H1 (cell line): ENCODE data around the gene DOK7. TPM values are rescaled to one million over a fixed set of nuclear protein-coding genes. Genes with fewer than 3 reads are reported as not detected.

Experiments used
- CTCF ChIA-PET: fragments of 300-600 bp; sonication (Branson Sonifier 250); formaldehyde crosslinking; loops from one replicate; lab custom pipeline; 2021; ENCODE audit not compliant: partially characterized antibody; lab: Charles Lee
- POLR2A ChIA-PET: fragments of 300-600 bp; sonication (Branson Sonifier 250); formaldehyde crosslinking; loops from one replicate; lab custom pipeline; 2021; ENCODE audit warnings: inconsistent platforms; ENCODE audit not compliant: partially characterized antibody; lab: Charles Lee
- DNase-seq, 2 experiments: peaks; one replicate each; pipeline versions ENCODE4 v3.0.0 to v3.0.0-alpha.2; 2010 to 2022; ENCODE audit warnings: low spot score in 2 of 2, low read depth in 1 of 2, mixed read lengths in 1 of 2
- FAIRE-seq: peaks from 2 replicates; lab custom pipeline; 2011; peaks lifted over from hg19 to GRCh38; lab: Jason Lieb, UNC
- H2AFZ ChIP-seq: 2 replicates; pipeline ENCODE4 v1.8.1; 2012; ENCODE audit warnings: low read length, inconsistent platforms
- H2AK5ac ChIP-seq: 2 replicates; pipeline ENCODE4 v1.6.1; 2013; ENCODE audit warnings: low read depth, low read length
- H2BK120ac ChIP-seq: replicated peaks from 2 replicates; pipeline ENCODE3; 2013; ENCODE audit warnings: low read depth, low read length, inconsistent platforms
- H2BK12ac ChIP-seq: 2 replicates; pipeline ENCODE4 v1.6.1; 2013; ENCODE audit warnings: low read depth, low read length
- H2BK15ac ChIP-seq: 2 replicates; pipeline ENCODE4 v1.6.1; 2013; ENCODE audit warnings: low read length
- H2BK20ac ChIP-seq: 2 replicates; pipeline ENCODE4 v1.6.1; 2013; ENCODE audit warnings: low read length
- H2BK5ac ChIP-seq: 2 replicates; pipeline ENCODE4 v1.6.1; 2013; ENCODE audit warnings: low read depth, low read length
- H3K14ac ChIP-seq: 2 replicates; pipeline ENCODE4 v1.6.1; 2013; ENCODE audit warnings: inconsistent platforms; ENCODE audit not compliant: insufficient read length
- H3K18ac ChIP-seq: 2 replicates; pipeline ENCODE4 v1.6.1; 2013; ENCODE audit warnings: low read length; ENCODE audit errors: extremely low read depth
- H3K23ac ChIP-seq: 2 replicates; pipeline ENCODE4 v1.6.1; 2013; ENCODE audit warnings: inconsistent platforms; ENCODE audit not compliant: insufficient read length
- H3K23me2 ChIP-seq: 2 replicates; pipeline ENCODE4 v1.6.1; 2013; ENCODE audit warnings: low read depth, low read length
- H3K27ac ChIP-seq: 2 replicates; pipeline ENCODE4 v1.6.1; 2011; ENCODE audit warnings: low read depth, low read length, inconsistent platforms
- H3K27me3 ChIP-seq, 4 experiments: replicated peaks in 1 of 4; 1 replicate in 1 of 4; 2 replicates in 3 of 4; pipeline versions ENCODE4 v1.6.1 to v1.8.1; 2011 to 2013; ENCODE audit warnings: low read length in 3 of 4, mild to moderate bottlenecking in 3 of 4, inconsistent platforms in 2 of 4, mixed read lengths in 2 of 4, moderate library complexity in 1 of 4; ENCODE audit not compliant: control insufficient read depth in 3 of 4, insufficient read depth in 3 of 4; ENCODE audit errors: extremely low read depth in 1 of 4
- H3K36me3 ChIP-seq, 4 experiments: 2 replicates each; pipeline versions ENCODE4 v1.6.1 to v1.8.1; 2011 to 2013; ENCODE audit warnings: mild to moderate bottlenecking in 4 of 4, low read length in 3 of 4, moderate library complexity in 2 of 4, control low read depth in 1 of 4, inconsistent platforms in 1 of 4; ENCODE audit not compliant: insufficient read depth in 4 of 4, control insufficient read depth in 2 of 4
- H3K4ac ChIP-seq: replicated peaks from 2 replicates; pipeline ENCODE3; 2013; ENCODE audit warnings: low read length, low read depth, mixed read lengths, inconsistent platforms; ENCODE audit not compliant: insufficient read length
- H3K4me1 ChIP-seq, 4 experiments: replicated peaks in 1 of 4; 1 replicate in 1 of 4; 2 replicates in 3 of 4; pipeline versions ENCODE4 v1.6.1 to v1.8.1; 2011 to 2013; ENCODE audit warnings: low read length in 3 of 4, inconsistent platforms in 2 of 4, mixed read lengths in 1 of 4; ENCODE audit not compliant: insufficient read depth in 4 of 4, control insufficient read depth in 3 of 4
- H3K4me2 ChIP-seq, 2 experiments: 2 replicates each; pipeline versions ENCODE4 v1.6.1 to v1.8.1; 2011 to 2013; ENCODE audit warnings: low read depth in 2 of 2, low read length in 2 of 2, control low read depth in 1 of 2, inconsistent platforms in 1 of 2, mild to moderate bottlenecking in 1 of 2; ENCODE audit not compliant: insufficient read depth in 1 of 2
- H3K4me3 ChIP-seq, 4 experiments: fragments of 200-600, 300-600 bp in 1 of 4; sonication (generic), shearing (Covaris generic), sonication (Bioruptor Twin) in 1 of 4; 2 replicates each; pipeline versions ENCODE4 v1.5.1 to v1.8.1; 2011 to 2016; ENCODE audit warnings: low read length in 4 of 4, low read depth in 3 of 4, control low read depth in 2 of 4, inconsistent platforms in 2 of 4, mild to moderate bottlenecking in 2 of 4, mixed read lengths in 1 of 4, moderate library complexity in 1 of 4; ENCODE audit not compliant: insufficient read depth in 2 of 4; ENCODE audit errors: extremely low read depth in 1 of 4
- H3K56ac ChIP-seq: replicated peaks from 2 replicates; pipeline ENCODE3; 2013; ENCODE audit warnings: low read depth, mild to moderate bottlenecking, mixed read lengths, low read length, inconsistent platforms; ENCODE audit not compliant: insufficient read length
- H3K79me1 ChIP-seq: 2 replicates; pipeline ENCODE4 v1.6.1; 2013; ENCODE audit warnings: low read depth, low read length, control low read depth
- H3K79me2 ChIP-seq, 2 experiments: 2 replicates each; pipeline versions ENCODE4 v1.6.1 to v1.8.1; 2012 to 2013; ENCODE audit warnings: low read length in 2 of 2, mild to moderate bottlenecking in 2 of 2, inconsistent platforms in 1 of 2; ENCODE audit not compliant: insufficient read depth in 2 of 2, control insufficient read depth in 1 of 2
- H3K9ac ChIP-seq, 4 experiments: replicated peaks in 1 of 4; 1 replicate in 1 of 4; 2 replicates in 3 of 4; pipeline versions ENCODE4 v1.6.1 to v1.8.1; 2011 to 2013; ENCODE audit warnings: low read depth in 3 of 4, low read length in 3 of 4, control low read depth in 2 of 4, mild to moderate bottlenecking in 2 of 4, moderate library complexity in 2 of 4, inconsistent platforms in 1 of 4; ENCODE audit errors: extremely low read depth in 1 of 4
- H3K9me3 ChIP-seq, 2 experiments: 2 replicates each; pipeline versions ENCODE4 v1.6.1 to v1.8.1; 2012 to 2013; ENCODE audit warnings: mild to moderate bottlenecking in 2 of 2, moderate library complexity in 2 of 2, control low read depth in 1 of 2, inconsistent platforms in 1 of 2, low read depth in 1 of 2, low read length in 1 of 2, mixed read lengths in 1 of 2; ENCODE audit not compliant: insufficient read depth in 2 of 2
- H4K20me1 ChIP-seq, 2 experiments: replicated peaks in 1 of 2; 2 replicates each; pipeline versions ENCODE3 to v1.8.1; 2011 to 2013; ENCODE audit warnings: inconsistent platforms in 2 of 2, low read length in 2 of 2, mild to moderate bottlenecking in 1 of 2; ENCODE audit not compliant: insufficient read depth in 2 of 2, control insufficient read depth in 1 of 2
- H4K5ac ChIP-seq: 2 replicates; pipeline ENCODE4 v1.6.1; 2013; ENCODE audit warnings: low read length, low read depth, mixed read lengths, inconsistent platforms; ENCODE audit not compliant: insufficient read length
- H4K8ac ChIP-seq: 2 replicates; pipeline ENCODE4 v1.8.0; 2013; ENCODE audit warnings: mild to moderate bottlenecking, moderate library complexity, low read length, inconsistent platforms; ENCODE audit not compliant: insufficient read depth; ENCODE audit errors: extremely low read depth
- H4K91ac ChIP-seq: replicated peaks from 2 replicates; pipeline ENCODE3; 2013; ENCODE audit warnings: low read length, mixed read lengths, inconsistent platforms; ENCODE audit not compliant: insufficient read length
- GTF2F1 ChIP-seq: IDR thresholded peaks from 2 replicates; pipeline ENCODE4 v1.6.1; 2012; ENCODE audit warnings: low read depth, low read length, improper control_type of control experiment, borderline replicate concordance
- JUN ChIP-seq: IDR thresholded peaks from 2 replicates; pipeline ENCODE4 v1.6.1; 2011; ENCODE audit warnings: low read depth, mild to moderate bottlenecking, improper control_type of control experiment, low read length
- NRF1 ChIP-seq: IDR thresholded peaks from 2 replicates; pipeline ENCODE4 v1.6.1; 2011; ENCODE audit warnings: mild to moderate bottlenecking, low read depth, low read length, improper control_type of control experiment
- POU5F1 ChIP-seq: IDR thresholded peaks from 2 replicates; pipeline ENCODE4 v1.6.1; 2011; ENCODE audit warnings: low read depth, mild to moderate bottlenecking, low read length, moderate library complexity
- RNF2 ChIP-seq: fragments of 200-900, 300-1000 bp; sonication (generic); IDR thresholded peaks from 2 replicates; pipeline ENCODE4 v1.7.1; 2016; ENCODE audit warnings: borderline replicate concordance, low read depth, mild to moderate bottlenecking, antibody characterized with exemption, low read length; ENCODE audit not compliant: poor library complexity, severe bottlenecking; ENCODE audit errors: missing control alignments
- TBP ChIP-seq: IDR thresholded peaks from 2 replicates; pipeline ENCODE4 v1.6.1; 2011; ENCODE audit warnings: low read depth, low read length, improper control_type of control experiment
- WGBS, 2 experiments: shearing (Covaris generic) in 1 of 2; methylation state at CpG; one replicate each; pipeline versions ENCODE4 v1.1.6 to v1.1.7; 2013 to 2015; ENCODE audit warnings: low lambda C conversion rate in 2 of 2, mixed read lengths in 2 of 2, inconsistent platforms in 1 of 2, low coverage in 1 of 2, missing lambda C conversion rate in 1 of 2; ENCODE audit not compliant: insufficient replicate concordance in 2 of 2, insufficient coverage in 1 of 2, insufficient read length in 1 of 2; ENCODE audit errors: extremely low coverage in 1 of 2, missing lambda C conversion rate in 1 of 2; 5-methylcytosine and 5-hydroxymethylcytosine counted together
- polyA plus RNA-seq, 7 experiments: library from polyadenylated mRNA; depleted of rRNA in 3 of 7; stranded (reverse) in 5 of 7; unstranded in 2 of 7; fragments of >200 nt in 5 of 7; fragments of 200-250 nt in 2 of 7; gene quantifications; 1 replicate in 5 of 7; 2 replicates in 1 of 7; 4 replicates in 1 of 7; pipeline versions ENCODE4 v1.2.1 to v1.2.3, GENCODE V29; 2011 to 2013; ENCODE audit warnings: missing spikeins in 2 of 7, mixed read lengths in 2 of 7
- total RNA-seq: library from RNA; stranded (reverse); fragmentation: NEBNext Ultra II Directional; extraction: Animal tissue kit (Norgen Biotek cat#: 25700); gene quantifications from 2 replicates; pipeline ENCODE4 v1.2.1, GENCODE V29; 2021

Gene DOK7
- total and polyA plus RNA-seq, 2 of the 8 experiments (the other 6 are each of a cell fraction or from before 2014, with no cell fraction given): 0.32 TPM; not detected in 1

- Histone ChIP-seq H3K56ac (no peak overlapping the region), H2AFZ (no peak overlapping the region), H3K36me3 (peaks cover 16 to 76% (median 50%) of the 10 kb centered on the region in 4 experiments; a peak in 7 of 8 replicates), H3K79me1 (peaks cover 4% of the 10 kb centered on the region; the same call in 1 of the 2 replicates), H2BK20ac (no peak overlapping the region), H3K23ac (no peak overlapping the region), H3K4me2 (no peak overlapping the region), H3K23me2 (no peaks in the 10 kb centered on the region), H3K27me3 (no peaks in the 10 kb centered on the region), H3K9me3 (no peaks in the 10 kb centered on the region), H3K14ac (no peak overlapping the region), H4K8ac (peak overlapping the region; percentile 77; the same call in 1 of the 2 replicates), H3K79me2 (no peaks in the 10 kb centered on the region), H2BK15ac (no peak overlapping the region), H3K18ac (no peak overlapping the region), H2BK12ac (no peak overlapping the region), H4K20me1 (peaks cover 8 to 35% of the 10 kb centered on the region in 2 experiments), H3K4me3 (no peak overlapping the region), H4K91ac (no peak overlapping the region), H2BK120ac (no peak overlapping the region), H2AK5ac (no peak overlapping the region), H3K4me1 (0 out of 7 replicates have a peak, but pooled peaks cover 0 to 2% (median under 1%) of the 10 kb centered on the region in 4 experiments), H3K4ac (no peak overlapping the region), H4K5ac (no peak overlapping the region), H3K27ac (no peak overlapping the region), H3K9ac (no peak overlapping the region), H2BK5ac (no peak overlapping the region)
- TF ChIP-seq JUN (no peak), NRF1 (no peak), TBP (no peak), POU5F1 (no peak), GTF2F1 (no peak), RNF2 (no peak)
- FAIRE-seq (no peak), DNase-seq (no peak)
- ChIA-PET POLR2A (interaction anchor here (1.1 to 4.2 kb wide), 3 partner anchors 11 to 34 kb away, joined by 4 to 15 read pairs (median 4); no protein-coding TSS in a partner anchor), CTCF (interaction anchor here (0.7 to 5.8 kb wide), 24 partner anchors 11 to 366 kb away, joined by 3 to 72 read pairs (median 4); no protein-coding TSS in a partner anchor)
- WGBS, 2 experiments: 84% methylated on average over 13 of the region's 15 CpGs; no CpG with 5 or more reads in 1 of the 2 experiments
These were observed 52.5 kb downstream of the DOK7 start for GRCh38 chr4:3515646-3516045.
